ENCODE measurements around the gene LIG1.
"Not testable (repeated sequence)": the region's sequence is repeated elsewhere in the genome, so short reads cannot be mapped to it uniquely, and the experiment has no call there.

The LIG1 gene

GRCh38 chr19:48122421-48122820, 47.7 kb downstream of the LIG1 start:
- DNase-seq, result no peak

DNA sequence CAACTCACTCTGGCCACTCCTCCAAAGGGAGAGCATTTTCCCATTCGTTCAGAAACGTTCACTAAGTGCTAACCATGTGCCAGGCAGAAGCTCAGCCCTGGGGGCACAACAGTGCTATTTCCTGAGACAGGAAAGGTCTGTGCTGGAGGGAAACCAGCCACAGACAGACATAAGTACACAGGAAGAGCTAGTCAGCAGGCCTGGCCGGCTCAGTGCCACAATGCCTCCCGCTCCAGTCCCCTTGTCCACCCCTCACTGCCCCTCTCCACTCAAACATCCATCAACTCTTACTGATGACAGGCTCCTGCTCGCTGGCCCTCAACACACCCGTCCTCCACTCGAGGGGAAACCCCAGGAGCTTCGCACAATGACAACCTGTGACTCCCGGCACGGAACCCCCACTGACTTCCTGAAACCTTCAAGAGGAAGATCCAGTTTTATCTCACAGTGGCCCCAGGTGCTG, 48.2 kb downstream of the LIG1 start:
- DNase-seq, result peak in 5 of 51 donors; percentile 7 to 18 (median 11)

- DNase-seq, result no peak
These were observed 49.1 kb downstream of the LIG1 start for GRCh38 chr19:48121066-48121465.

DNA sequence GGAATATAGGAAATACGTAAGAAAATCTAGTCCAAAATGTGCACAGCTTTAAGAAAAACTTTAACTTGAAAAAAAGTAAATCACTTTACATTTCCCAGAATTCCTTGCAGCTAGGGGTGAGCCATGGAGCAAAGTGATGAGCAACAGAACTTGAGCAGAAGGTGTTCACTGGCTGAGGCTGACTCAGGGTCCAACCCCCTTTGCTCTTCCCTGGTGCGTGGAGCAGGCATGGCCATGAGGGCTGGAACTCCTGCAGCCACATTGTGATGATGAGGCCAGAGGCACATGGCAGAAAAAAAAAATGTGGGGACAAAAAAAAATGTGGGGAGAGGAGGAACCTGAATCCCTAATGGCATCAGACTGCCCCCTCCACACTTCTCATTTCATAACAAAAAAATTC, 49.6 kb downstream of the LIG1 start:
- no peak for DNase-seq

- DNase-seq, result no peak
These were observed 52.0 kb downstream of the LIG1 start for GRCh38 chr19:48118131-48118517.

DNA sequence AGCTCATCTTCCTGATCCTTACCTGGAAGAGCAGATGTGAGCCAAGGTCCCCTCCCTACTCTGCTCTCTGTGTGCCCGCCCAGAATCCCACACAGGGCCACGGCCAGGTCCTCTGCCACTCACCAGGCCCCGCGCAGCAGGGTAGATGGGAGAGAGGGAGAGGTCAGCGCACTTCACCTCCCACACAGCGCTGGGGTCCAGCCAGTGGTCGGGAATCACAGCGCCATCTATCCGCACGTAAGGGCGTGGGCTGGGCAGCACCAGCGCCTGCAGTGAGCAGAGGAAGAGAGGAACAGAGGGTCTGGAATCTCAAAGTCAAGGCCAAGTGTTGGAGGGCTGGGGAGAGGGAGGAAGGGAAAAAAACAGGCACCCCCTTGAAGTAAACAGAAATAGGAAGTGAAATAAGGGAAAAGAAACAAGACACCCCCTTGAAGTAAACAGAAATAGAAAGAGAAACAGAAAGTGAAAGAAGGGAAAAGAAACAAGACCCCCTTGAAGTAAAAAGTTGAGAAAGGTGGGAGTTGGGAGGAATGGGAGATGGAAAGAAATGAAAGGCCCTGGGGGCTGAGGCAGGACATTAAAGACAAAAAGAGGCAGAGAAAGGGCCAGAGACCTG, 52.5 kb downstream of the LIG1 start:
- DNase-seq, result no peak

- DNase-seq, result peak in 1 of 51 donors; percentile 21
These were observed 56.8 kb downstream of the LIG1 start for GRCh38 chr19:48113190-48113917.

GRCh38 chr19:48111280-48111679, 58.9 kb downstream of the LIG1 start:
- DNase-seq, result peak in 1 of 51 donors; percentile 7

GRCh38 chr19:48110350-48110966, 59.7 kb downstream of the LIG1 start, which contains the start of gene PLA2G4C:
Gene PLA2G4C, minus strand, starts transcription at chr19:48110817. Its CDS starts 4,288 bp downstream, at chr19:48106529.
- peak; percentile 61 to 96 (median 84) for DNase-seq

- DNase-seq, result no peak
These were observed 61.0 kb downstream of the LIG1 start for GRCh38 chr19:48108997-48109782.

- DNase-seq, result no peak
These were observed 66.2 kb downstream of the LIG1 start for GRCh38 chr19:48103922-48104321.

- DNase-seq, result no peak
These were observed 67.0 kb downstream of the LIG1 start for GRCh38 chr19:48102870-48103751.

DNA sequence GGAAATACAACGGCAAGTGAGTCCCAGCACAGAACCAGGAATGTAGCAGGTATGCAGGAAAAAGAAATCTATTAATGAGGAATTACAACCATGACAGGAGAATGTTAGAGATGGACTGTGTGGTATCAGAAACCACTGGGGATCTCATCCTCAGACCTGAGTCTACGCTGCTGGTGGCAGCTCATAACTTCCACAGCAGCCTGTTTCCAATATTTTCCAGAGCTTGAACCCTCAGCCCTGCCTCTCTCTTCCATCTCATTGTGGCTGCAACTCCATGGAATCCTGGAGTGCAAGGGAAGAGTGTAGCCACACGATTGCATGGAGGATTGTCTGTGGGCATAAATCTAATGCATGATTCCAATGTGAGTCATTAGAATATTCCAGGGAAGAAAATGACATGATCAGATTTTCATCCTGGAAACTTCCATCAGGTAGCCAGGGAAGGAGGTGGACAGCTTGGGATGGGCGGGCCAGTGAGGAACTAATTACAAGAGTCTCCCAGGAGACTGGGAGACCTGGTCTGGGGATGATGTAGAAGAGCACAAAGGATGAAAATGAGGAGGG, 74.5 kb downstream of the LIG1 start:
- DNase-seq, result no peak

DNA sequence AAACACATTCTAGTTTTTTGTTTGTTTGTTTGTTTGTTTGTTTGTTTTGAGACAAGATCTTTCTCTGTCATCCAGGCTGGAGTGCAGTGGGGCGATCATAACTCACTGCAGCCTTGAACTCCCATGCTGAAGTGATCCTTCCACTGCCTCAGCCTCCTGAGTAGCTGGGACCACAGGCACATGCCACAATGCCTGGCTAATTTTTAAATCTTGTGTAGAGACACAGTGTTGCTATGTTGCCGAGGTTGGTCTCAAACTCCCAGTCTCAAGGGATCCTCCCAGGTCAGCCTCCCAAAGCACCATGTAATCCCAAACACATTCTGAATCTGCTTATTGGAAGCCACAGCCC, 75.3 kb downstream of the LIG1 start:
- no peak for DNase-seq

- no peak for DNase-seq
These were observed 75.9 kb downstream of the LIG1 start for GRCh38 chr19:48094129-48094854.

- DNase-seq, result not testable (repeated sequence)
These were observed 78.9 kb downstream of the LIG1 start for GRCh38 chr19:48091111-48091718.

DNA sequence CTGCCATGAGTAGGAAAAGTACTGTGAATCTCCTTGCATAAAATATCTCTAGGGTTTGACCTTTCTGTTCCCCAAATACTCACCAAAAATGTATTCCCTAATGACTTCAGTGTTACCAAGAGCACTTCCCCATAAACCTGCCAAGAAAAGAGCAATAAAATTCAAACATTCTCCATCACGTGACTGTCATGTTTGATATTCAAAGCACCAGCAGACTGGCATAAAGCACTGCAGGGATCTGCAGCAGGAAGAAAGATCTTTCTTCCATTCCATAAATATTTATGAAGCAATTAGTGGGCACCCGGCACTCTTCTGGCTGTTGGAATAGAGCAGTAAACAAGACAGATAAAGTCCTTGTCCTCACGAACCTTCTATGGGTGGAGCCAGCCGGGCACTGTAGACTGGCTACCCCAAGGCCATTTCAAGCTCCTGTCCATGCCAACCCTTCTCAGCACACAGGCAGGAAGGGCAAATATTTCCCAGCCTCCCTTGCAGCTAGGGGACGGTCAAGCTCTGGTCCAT, 79.8 kb downstream of the LIG1 start:
- DNase-seq, result peak in 1 of 51 donors; percentile 9

GRCh38 chr19:48088991-48089390, 81.2 kb downstream of the LIG1 start:
- DNase-seq, result not testable (repeated sequence)

Measured in hypothalamus (tissue), 51 donors.